GM12865 (cell line): ENCODE measurements around the gene UBL7.

Source experiments
- DNase-seq: peaks from one replicate; pipeline ENCODE4 v3.0.0; 2010; ENCODE audit warnings: low read depth
- H3K4me3 ChIP-seq: 2 replicates; pipeline ENCODE4 v1.5.1; 2011; ENCODE audit warnings: mild to moderate bottlenecking, low read depth, low read length, control low read depth
- CTCF ChIP-seq: IDR thresholded peaks from 2 replicates; pipeline ENCODE4 v1.5.1; 2011; ENCODE audit warnings: low read length, control low read depth, low read depth, inconsistent platforms; ENCODE audit not compliant: insufficient read depth; ENCODE audit errors: missing control alignments

The UBL7 gene

DNA sequence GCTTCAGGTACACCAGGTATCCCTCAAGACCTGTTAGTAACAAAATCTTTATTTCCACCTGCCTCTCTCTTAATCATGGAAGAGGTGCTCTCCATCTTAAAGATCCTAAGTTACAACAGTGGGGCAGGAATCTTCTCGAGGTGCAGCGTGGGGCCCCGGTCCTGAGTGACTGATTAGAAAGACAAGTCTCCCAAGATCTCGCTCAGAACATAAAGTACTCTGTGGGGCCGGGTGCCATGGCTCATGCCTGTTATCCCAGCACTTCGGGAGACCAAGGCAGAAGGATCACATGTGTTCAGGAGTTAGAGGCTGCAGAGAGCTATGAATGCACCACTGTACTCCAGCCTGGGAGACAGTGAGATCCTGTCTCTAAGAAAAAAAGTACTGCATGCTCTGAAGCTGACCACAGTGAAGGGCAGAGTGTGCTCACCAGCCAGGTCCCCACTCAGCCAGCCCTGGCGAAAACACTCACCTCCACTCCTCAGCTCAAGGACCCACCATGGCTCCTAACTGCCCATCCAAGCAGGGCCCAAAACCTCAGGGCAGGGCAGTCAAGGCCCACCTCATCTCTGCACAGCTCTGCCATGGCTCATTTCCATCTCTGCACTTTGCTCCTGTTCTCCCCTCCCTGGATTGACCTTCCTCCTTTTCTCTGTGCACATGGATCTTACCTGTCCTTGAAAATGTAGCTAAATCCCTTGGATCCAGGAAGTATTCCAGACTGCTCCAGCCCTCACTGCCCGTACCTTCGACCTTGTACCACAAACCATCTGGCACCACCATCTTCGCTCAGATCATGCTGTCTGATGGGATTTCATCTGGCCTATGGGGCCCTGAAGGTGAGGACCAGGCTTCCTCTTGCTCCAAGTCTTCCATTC, 34.3 kb downstream of the UBL7 start:
- peak overlapping the region; percentile 4; the same call in 1 of the 2 replicates for H3K4me3 ChIP-seq
- no peak for TF ChIP-seq CTCF
- DNase-seq = no peak

DNA sequence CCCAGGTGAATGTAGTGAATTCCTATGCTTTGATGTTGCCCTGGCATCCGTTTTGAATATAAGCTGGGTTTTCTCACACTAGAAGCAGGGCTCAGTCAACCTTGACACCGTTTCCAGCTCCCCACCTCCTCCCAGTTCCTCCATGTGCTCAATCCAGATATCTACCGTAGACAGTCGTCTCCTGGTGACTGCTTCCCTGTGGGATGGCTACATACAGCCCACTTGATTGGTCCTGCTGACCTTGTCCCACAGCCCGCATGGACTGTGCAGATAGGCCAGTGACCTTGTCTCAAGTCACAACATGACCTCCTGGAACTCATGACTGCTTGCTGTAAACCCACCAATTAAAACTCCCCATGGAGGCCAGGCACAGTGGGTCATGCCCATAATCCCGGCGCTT, 35.3 kb downstream of the UBL7 start:
- TF ChIP-seq CTCF = no peak
- no peak for DNase-seq
- peak overlapping the region; percentile 8; the same call in 1 of the 2 replicates for H3K4me3 ChIP-seq

DNA sequence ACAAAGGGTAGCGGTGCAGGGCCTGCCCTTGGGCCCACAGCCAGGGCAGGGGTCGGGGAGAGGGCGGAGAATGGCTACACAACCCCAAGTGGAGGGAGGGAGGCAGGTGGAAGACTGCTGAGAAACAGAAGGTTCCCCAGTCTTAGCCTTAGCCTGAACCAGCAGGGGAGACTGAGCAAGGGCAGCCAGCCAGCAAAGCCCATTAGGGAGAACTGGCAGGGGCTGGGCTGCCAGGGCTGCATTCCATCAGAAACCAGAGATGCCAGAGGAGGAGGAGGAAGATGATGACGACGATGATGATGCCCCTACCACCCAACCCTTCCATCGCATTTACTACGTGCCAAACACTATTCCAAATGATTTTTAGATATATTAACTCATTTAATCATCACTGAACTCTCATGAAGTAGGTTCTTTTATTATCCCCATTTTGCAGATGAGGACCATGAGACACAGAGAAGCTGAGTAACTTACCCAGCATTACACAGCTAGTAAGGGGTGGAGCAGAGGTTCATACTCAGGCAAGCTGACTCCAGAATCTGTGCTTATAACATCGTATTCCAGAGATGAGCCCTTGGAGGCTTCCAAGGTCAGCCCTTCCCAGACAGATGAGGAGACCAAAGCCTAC, 35.9 kb downstream of the UBL7 start:
- peak overlapping the region; percentile 8 for H3K4me3 ChIP-seq
- TF ChIP-seq CTCF = no peak

GRCh38 chr15:74423431-74424257, 37.3 kb downstream of the UBL7 start:
- peak overlapping the region; percentile 12 for H3K4me3 ChIP-seq
- TF ChIP-seq CTCF = no peak
- no peak for DNase-seq

More for the DNA sequence above, 35.9 kb downstream of the UBL7 start:
- no peak for DNase-seq

DNA sequence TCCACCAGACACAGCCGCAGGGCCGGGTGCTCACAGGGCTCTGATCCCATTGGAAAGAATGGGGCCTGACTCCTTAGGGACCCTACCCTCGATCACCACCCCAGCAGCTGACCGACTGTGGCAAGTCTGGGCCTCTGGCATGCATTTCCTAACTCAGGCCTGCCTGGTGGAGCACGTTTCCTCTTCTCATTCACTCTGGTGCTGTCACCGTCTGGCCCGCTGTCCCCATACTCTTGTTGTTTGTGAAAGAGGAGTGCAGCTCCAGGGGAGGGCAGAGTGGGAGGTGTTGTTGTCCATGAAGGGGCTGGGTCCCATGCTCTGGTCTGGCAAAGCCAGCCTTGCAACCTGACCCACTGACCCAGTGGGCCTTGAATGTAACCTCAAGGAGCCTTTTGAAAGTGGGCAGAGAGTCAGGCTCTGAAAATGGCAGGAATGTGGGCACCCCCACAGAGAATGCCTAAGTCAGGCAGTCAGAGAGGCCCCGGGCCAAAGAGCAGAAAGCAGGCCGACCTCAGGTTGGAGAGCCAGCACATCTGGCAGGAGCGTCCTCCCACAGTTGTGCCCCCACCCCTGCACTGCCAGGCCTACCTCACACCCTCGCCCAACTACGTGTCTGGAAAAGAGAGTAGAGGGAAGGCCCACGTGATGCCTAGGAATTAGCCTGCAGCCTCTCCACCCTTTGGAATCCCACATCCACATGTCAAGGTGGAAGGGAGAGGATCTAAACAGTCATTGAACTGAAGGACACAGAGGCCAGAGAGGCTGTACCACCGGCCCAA, 38.1 kb downstream of the UBL7 start:
- peak overlapping the region; percentile 13 for H3K4me3 ChIP-seq
- no peak for TF ChIP-seq CTCF
- peak; percentile 56 for DNase-seq

- TF ChIP-seq CTCF = no peak
- DNase-seq = no peak
- H3K4me3 ChIP-seq = peak overlapping the region; percentile 13
Measured at GRCh38 chr15:74422265-74422651, 38.7 kb downstream of the UBL7 start.
